ENCODE measurements around the gene PSMD2.

The PSMD2 gene

DNA sequence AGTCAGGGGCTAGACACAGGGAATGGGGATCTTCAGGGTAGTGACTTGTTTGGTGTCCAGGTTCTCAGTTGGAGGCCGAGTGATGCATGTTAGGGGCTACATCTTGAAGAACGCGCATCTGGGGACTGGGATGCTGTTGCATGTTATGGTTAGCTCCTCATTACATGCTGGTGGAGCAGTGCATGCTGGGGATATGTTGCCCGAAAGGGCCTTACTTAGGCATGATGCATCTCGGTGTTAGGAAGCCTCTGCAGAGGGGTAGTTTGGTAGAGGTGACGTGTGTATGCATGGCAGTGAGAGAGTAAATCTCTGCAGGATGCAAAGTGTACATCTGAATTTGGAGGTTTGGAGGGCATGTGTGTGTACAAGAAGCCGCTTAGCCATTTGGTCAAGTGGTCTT lies 17.8 kb downstream of the PSMD2 start:
- DNase-seq (ENCODE audit: low spot score), result no peak

DNA sequence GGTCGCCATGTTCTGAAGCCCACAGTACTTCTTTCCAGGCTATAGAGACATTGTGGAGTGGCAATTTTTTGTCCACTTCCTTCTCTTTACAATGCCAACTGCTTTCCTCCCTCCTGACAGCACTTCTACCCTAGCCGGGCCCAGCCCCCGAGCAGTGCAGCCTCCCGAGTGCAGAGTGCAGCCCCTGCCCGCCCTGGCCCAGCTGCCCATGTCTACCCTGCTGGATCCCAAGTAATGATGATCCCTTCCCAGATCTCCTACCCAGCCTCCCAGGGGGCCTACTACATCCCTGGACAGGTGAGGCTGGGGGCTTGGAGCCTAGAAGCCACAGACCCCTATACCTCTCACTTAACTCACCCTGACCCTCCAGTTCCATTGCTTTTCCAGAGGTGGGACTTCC lies 18.2 kb downstream of the PSMD2 start:
- DNase-seq (ENCODE audit: low spot score), result no peak

DNA sequence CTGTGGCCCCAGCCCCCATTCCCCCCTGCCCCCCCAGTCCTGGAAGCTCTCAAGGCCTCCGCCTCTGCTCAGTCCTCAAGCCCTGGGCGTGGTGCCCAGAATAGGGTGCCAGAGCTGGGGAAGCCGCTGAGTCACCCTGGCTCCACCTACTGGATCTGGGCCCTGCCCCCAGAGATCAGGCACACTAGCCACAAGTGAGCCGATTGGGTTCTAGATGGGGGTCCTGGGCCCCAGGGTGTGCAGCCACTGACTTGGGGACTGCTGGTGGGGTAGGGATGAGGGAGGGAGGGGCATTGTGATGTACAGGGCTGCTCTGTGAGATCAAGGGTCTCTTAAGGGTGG lies 21.0 kb downstream of the PSMD2 start:
- DNase-seq (ENCODE audit: low spot score), result peak; percentile 97

DNA sequence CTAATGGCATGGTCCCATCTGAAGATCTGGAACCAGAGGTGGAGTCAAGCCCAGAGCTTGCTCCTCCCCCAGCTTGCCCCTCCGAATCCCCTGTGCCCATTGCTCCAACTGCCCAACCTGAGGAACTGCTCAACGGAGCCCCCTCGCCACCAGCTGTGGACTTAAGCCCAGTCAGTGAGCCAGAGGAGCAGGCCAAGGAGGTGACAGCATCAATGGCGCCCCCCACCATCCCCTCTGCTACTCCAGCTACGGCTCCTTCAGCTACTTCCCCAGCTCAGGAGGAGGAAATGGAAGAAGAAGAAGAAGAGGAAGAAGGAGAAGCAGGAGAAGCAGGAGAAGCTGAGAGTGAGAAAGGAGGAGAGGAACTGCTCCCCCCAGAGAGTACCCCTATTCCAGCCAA lies 22.6 kb downstream of the PSMD2 start:
- no peak for DNase-seq (ENCODE audit: low spot score)

DNA sequence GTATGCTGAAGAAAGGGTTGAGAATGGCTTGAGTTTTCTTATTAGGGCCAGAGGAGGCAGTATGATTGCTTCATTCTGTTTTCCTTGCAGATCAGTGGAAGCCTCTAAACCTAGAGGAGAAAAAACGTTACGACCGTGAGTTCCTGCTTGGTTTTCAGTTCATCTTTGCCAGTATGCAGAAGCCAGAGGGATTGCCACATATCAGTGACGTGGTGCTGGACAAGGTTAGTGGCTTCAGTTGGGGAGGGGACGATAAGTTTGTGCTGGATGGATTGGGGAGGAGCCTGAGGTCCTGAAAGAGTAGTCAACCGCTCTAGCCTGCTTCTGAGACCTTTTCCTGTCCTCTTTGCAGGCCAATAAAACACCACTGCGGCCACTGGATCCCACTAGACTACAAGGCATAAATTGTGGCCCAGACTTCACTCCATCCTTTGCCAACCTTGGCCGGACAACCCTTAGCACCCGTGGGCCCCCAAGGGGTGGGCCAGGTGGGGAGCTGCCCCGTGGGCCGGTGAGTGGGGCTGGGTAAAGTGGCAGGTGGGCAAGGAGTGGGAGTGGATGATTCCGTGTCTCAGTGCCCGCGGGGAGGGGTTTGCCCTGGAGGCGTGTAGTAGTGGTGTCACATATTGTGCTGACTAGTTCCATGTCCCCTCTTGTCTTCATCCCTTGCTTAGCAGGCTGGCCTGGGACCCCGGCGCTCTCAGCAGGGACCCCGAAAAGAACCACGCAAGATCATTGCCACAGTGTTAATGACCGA lies 23.9 kb downstream of the PSMD2 start:
- no peak for DNase-seq (ENCODE audit: low spot score)

DNA sequence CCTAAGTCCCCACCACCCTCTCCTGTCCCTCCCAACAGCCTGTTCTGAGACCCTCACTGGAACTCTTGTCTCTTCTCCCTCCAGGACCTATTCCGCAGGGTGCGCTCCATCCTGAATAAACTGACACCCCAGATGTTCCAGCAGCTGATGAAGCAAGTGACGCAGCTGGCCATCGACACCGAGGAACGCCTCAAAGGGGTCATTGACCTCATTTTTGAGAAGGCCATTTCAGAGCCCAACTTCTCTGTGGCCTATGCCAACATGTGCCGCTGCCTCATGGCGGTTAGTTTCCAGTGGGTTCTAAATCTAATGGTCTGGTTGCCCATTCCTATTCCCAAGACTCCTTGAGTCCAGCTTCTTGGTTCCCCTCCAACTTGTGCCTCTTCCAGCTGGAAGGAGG lies 24.7 kb downstream of the PSMD2 start:
- DNase-seq (ENCODE audit: low spot score), result no peak

DNA sequence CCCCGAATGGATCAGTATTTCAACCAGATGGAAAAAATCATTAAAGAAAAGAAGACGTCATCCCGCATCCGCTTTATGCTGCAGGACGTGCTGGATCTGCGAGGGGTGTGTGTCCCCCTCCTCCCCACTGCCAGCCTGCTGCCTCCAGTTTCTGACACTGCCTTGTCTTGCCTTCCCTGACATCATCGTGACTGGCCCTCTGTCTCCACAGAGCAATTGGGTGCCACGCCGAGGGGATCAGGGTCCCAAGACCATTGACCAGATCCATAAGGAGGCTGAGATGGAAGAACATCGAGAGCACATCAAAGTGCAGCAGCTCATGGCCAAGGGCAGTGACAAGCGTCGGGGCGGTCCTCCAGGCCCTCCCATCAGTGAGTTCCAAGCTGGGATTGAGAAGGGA lies 26.2 kb downstream of the PSMD2 start:
- no peak for DNase-seq (ENCODE audit: low spot score)

DNA sequence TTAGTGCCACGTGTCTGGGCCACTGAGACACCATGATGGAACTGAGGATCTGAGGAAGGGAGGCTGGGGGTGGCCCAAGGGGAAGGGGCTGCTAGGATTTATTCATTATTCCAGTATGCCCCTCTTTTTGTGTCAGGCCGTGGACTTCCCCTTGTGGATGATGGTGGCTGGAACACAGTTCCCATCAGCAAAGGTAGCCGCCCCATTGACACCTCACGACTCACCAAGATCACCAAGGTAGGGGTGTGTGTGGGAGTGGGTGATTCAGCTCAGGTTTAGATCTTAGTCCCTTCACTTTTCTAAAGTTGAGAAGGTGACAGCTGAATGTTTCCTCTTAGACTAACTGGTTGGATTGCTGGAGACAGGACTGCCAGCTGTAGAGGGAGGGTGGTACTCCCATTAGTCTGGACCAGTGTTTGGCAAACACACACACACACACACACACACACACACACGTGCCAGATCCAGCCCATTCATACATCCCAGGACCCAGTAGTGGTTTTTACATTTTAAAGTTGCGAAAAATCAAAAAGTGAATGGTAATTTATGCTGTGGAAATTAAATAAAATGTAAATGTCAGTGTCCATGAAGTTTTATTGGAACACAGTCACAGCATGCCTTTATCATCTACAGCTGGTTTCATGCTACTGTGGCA lies 26.8 kb downstream of the PSMD2 start:
- DNase-seq (ENCODE audit: low spot score), result no peak

DNA sequence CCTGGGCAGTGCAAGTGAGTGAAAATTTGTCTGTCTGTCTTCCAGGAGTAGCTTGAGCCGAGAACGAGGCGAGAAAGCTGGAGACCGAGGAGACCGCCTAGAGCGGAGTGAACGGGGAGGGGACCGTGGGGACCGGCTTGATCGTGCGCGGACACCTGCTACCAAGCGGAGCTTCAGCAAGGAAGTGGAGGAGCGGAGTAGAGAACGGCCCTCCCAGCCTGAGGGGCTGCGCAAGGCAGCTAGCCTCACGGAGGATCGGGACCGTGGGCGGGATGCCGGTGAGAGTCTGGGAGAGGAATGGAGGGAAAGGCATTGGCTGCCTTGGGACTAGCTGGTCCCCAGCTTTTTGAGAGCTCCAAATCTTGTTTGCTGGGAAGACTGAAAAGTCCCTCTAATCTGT lies 28.1 kb downstream of the PSMD2 start:
- no peak for DNase-seq (ENCODE audit: low spot score)

DNA sequence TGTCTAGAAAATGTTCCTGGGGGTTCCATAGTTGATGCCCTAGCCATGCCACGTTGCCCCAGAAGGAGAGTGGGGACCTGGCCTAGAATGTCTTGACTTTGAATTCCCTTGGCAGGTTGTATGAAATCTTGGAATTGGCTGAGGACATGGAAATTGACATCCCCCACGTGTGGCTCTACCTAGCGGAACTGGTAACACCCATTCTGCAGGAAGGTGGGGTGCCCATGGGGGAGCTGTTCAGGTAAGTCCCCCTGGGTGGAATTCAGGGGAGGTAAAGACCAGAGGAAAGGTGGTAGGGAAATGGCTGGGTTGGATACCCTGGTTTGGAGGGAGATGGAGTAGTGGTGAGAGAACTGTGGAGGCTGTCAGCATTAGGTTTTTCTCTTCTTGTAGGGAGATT lies 29.5 kb downstream of the PSMD2 start:
- DNase-seq (ENCODE audit: low spot score), result no peak

DNA sequence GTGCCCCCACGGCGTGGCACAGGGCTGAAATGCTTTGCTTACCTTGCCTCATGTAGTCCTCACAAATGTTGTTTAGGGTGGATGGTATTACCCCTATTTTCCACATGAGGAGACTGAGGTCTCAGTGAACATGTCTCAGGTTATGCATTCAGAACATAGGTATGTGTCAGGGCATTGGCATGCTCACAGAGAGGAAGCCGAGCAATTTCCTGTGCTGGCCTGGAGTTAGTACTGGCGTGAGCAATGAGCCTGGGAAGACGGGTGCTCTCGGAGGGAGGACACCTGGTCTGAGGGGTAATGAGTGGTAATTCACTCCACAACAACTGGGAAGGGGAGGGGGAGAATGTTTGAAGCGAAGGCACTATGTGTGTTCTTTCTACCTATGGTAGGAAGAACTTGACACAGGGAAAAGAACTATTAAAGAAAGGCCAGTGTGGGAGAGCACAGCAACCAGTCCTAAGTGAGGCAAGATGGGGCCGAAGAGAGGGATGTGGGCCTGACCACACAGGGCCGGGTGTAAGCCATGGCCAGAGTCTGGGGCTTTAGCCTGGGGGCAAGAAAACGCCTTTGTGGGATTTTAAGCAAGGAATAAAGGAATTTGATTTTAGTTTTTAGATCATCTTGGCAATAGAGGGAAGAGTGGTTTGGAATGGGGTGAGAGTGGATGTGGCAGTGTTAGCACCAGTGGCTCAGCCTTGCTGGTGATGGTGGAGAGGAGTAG lies 33.5 kb downstream of the PSMD2 start:
- DNase-seq (ENCODE audit: low spot score), result peak; percentile 67

DNA sequence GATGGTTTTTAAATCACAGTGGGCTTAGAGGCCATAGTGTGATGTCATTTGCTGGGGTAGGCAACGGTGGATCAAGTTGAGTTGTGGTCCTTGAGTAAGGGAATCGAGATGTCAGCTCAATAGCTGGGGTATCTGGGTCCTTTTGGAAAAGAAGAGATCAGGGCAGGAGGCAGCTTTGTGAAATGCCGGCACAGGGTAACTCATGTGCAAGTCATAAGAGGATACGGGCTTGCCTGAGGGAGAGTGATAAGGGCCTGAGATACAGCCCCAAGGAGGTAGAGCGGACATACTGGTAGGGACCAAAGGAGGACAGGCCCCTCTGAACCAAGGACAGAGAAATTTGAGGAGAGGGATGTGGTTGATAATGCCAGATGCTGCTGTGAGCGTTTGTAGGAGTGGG lies 34.1 kb downstream of the PSMD2 start:
- DNase-seq (ENCODE audit: low spot score), result no peak

DNA sequence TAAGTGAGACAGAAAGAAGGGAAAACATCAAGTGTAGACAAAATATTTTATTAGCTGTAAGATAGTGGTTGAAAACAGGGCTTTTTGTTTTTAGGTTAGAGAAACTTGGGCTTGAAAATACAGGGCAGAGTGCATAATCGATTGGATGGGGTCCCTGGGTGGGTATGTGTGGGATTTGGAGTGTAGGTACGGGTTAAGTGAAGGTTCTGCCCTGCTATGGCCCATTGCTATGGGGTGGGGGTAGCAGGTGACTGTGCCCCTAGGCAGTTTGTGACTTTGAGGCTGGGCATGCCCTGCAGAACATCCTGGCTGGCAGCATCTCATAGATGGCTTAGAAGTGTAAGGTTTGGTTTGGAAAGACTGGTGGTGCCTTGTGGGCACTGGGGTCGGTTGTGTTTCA lies 34.7 kb downstream of the PSMD2 start:
- DNase-seq (ENCODE audit: low spot score), result no peak

DNA sequence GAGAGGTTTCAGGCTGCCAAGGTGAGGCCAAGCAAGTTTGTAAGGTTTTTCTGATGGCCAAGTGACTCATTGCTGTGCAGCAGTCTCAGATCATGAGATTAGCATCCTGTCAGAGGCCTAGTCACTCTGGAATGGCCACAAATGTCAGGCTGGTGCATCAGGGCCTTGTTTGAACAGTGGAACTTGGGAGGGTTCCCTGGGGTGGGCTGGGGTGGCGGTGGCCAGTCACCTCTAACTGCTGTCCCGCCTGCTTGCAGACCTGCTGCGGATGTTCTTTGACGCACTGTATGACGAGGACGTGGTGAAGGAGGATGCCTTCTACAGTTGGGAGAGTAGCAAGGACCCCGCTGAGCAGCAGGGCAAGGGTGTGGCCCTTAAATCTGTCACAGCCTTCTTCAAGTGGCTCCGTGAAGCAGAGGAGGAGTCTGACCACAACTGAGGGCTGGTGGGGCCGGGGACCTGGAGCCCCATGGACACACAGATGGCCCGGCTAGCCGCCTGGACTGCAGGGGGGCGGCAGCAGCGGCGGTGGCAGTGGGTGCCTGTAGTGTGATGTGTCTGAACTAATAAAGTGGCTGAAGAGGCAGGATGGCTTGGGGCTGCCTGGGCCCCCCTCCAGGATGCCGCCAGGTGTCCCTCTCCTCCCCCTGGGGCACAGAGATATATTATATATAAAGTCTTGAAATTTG lies 35.6 kb downstream of the PSMD2 start:
- DNase-seq (ENCODE audit: low spot score), result no peak

DNA sequence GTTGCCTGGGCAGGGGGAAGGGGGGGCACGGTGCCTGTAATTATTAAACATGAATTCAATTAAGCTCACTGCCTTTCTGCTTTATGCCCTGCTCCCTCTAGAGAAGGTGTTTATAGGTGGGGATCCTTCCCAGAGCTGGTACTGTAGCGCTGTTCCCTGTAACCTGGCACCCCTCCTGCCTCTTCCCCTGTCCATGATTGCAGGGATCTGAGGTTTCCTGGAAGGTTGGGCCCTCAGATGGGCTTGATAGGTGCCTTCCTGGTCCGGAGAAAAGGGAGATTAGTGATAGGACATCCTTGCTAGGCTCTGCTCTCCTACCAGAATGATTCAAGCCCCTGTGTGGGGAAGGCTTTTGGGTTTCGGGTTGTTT lies 36.2 kb downstream of the PSMD2 start:
- no peak for DNase-seq (ENCODE audit: low spot score)

DNA sequence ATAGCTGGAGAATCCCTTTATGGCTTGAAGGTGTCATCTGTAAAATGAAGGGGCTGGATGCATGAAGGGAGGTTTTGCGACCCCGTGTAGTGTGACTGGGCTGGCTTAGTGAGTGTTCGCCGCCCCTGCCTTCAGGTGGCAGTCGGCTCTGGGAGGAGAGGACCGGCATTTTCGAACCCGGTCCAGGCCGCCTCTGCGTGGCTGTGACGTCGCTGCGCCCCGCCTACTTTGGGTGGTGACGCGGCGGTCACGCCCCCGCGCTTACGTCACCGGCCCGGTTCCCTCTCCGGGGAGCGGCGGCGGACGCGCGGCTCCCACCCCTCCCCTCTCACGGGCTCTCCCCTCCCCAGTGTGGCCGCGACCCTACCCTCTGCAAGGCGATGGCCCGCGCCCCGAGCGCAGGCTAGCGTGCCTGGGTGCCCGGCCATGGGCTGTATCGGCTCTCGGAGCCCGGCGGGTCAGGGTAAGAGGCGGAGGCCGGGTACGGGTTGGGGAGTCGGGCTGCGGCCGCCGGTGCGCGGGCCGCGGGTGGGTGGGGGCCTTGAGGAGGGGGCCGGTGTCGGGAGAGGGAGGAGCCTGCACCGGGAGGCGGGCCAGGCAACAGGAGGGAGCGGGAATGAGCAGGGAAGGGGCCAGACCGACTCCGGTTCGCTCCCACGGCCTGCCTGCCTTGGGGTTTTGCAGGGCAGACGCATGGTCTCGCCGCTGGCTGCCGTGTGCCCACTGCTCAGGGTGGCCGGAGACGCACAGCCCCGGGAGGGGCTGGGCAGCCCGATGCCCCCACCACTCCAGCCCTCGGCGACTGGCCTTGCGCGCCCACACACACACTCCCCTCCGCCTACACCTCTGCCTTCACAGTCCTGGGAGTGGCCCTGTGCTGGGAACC lies 36.9 kb downstream of the PSMD2 start:
- DNase-seq (ENCODE audit: low spot score), result peak; percentile 92

DNA sequence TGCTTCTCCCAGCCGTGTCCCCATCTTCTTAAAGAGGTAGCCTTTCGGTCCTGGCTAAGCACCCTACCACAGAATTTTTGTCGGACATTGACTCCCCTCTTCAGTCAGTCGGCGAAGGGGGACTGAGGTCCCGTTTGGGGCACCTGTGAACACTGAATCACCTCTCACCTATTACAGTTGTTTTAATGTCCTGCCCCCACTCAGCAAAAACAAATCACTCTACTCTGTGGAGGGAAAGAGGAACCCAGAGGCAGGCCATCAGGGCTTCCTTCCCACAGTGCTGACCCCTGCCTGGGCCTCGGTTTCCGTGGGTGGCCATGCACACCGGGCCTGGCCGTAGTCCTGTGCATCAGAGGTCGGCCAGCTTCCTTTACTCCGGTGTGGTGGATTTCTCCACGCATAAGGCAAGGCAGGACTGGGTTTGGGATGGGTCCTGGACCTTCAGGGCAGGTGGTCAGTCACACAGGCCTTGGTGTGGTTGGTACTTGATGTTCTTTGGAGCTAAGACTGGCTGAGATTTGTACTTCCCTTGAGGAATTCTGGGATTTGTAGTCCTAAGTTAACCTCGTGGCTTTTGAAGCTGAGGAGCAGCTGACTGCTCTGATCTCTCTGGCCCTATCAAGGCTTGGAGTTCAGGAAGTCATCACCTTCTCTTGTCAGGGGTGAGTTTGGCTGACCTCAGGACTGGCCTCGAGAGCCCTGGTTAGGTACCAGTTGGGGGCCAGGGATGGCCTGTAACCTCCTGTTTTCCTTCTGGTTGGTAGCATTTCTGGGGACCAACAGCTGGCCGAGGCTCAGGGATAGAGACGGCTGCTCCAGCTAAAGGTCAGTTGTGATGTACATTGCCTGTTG lies 37.7 kb downstream of the PSMD2 start:
- peak; percentile 62 for DNase-seq (ENCODE audit: low spot score)

DNA sequence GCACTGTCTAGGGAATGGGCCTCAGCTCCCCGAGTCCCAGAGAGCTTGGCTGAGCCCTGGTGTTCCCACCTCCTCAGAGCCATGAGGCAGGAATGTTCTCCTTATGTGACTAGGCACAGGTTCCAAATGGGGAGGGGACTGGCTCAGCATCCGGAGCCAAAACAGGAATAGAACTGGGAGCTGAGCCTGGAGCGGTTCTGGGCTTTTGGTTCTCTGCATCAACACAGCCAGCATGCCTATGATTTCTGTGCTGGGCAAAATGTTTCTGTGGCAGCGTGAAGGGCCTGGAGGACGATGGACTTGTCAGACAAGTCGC lies 38.3 kb downstream of the PSMD2 start, which contains the start of gene FAM131A:
FAM131A (plus strand) TSS at position 202 of the 316 bp plus-strand sequence; CDS start at position 233, 31 bp downstream.
- peak; percentile 60 for DNase-seq (ENCODE audit: low spot score)

DNA sequence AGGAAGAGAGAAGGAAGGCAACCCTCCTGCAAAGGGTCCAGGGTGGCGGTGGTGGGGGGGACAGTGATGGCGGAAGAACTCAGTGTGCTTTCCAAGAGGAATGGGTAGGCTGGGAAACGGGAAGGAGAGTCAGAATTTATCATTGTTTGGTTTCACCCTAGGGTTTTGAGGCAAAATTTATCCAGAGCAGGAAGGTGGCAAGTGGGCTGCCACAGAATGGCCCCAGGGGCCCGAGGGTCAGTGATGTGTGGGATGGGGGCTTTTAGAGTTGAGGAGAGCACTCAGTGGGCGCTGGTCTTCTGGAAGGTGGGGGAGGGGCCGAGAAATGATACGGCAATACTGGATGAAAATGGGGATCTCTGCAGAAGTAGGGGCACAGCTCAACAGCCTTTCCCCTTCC lies 38.9 kb downstream of the PSMD2 start:
- no peak for DNase-seq (ENCODE audit: low spot score)

DNA sequence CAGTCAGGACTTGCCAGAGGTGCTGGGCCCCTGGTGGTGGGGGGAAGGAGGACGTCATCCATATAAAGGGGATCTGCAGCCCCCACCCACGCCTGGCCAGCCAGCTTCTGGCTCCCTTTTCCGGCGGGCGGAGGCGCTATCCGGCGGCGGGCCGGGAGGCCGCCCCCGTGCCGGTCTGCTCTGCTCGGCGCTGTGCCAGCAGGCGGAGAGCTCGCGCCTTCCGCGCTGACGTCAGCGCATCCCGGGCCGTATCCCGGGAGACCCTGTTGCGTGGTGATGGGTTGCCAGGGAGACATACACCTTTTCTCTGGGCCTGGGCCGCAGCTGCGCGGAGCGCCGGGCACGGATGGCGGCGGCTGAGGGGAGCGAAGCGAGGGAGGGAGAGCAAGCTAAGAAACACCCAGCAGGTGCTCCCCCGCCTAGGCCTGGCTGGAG lies 39.5 kb downstream of the PSMD2 start:
- DNase-seq (ENCODE audit: low spot score), result no peak

DNA sequence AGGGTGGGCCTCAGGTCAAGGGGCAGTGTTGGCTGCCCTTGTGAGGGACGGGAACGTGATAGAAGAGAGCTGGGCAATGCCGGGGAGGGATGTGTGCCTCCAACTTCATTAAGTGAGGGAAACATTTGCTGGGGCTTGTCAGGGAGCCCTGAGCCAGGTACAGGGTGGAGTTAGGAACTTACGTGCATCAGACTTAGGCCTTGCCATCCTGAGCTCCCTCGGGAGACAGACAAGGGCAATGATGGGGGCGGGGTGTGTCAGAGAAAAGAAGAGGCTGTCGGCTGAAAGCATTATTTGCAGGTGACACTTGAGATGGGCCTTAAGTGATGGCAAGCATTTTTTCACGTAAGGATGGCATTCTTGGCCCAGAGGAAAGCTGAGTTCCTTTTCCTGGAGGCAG lies 40.0 kb downstream of the PSMD2 start:
- DNase-seq (ENCODE audit: low spot score), result no peak

All from GM03348 (cell line).